HG02973 (cell line): Measurements from ENCODE around the gene KCTD16.

ENCODE experiments used
- ATAC-seq: cut with Tn5 transposase; IDR thresholded peaks from one replicate; pipeline ENCODE4 v1.9.1; 2021; ENCODE audit warnings: moderate library complexity; ENCODE audit not compliant: unreplicated experiment

KCTD16 gene

DNA sequence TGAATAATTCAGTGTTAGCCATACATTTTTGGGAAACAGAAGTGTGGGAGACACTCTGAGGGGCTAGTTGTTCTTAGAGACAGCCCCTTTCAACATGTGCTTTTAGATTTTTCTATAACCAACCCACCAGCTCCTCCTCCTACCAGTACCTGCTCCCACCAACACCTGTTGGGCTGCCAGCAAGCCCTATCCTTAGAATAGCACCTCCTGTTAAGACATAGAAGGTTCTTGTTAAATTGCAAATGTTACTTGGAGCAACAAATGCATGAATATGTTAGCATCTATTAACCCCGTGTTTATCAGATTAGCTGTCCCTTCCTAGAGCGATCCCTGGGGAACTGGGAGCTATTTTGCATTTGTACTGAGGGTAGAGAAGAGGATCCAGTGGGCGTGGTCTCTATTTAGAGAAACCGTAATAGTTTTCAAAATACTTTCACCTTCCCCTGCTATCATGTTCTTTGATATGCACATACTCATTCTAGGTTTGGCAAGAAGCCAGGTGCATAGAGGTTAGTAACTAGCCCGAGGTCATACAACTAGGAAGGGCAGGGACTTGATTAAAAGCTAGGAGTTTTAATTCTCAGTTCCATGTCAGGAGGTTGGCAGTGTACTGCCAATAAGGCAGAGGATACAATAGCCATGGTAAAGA lies 334.4 kb downstream of the KCTD16 start:
- ATAC-seq = no peak

DNA sequence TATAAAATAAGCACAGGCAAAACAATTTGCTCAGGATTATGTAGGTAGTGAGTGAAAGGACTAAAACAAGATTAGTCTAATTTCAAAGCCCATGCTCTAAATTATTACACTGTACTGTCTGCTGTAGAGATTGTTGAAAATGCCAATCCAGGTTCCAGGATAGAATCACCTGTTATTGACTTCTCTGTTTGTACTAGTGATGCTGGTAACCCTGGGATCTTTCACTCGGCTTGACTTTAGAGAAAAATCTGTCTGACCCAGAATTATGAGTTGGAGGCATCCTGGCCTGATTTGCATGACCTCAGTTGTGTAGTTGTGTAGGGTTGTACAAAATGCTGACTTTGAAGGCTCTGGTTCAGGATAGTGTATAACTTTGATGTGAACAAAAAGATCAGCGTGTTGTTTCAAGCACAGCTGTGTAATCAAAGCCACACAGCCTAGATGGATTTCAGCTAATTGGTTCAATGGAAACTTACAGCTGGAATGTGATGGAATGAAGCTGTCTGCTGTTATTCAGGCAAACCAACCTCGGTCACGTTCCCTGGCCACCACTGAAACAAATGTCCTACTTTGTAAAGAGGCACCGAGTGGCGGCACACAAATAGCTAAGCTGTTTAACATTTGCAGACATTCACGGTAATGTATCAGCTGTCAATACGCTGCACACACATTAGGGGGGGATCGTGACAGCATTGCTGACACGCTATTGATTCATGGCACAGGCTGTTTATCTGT lies 340.3 kb downstream of the KCTD16 start:
- no peak for ATAC-seq

- no peak for ATAC-seq
These were observed 341.0 kb downstream of the KCTD16 start for GRCh38 chr5:144511580-144512072.

- ATAC-seq = no peak
These were observed 352.0 kb downstream of the KCTD16 start for GRCh38 chr5:144522698-144523097.

DNA sequence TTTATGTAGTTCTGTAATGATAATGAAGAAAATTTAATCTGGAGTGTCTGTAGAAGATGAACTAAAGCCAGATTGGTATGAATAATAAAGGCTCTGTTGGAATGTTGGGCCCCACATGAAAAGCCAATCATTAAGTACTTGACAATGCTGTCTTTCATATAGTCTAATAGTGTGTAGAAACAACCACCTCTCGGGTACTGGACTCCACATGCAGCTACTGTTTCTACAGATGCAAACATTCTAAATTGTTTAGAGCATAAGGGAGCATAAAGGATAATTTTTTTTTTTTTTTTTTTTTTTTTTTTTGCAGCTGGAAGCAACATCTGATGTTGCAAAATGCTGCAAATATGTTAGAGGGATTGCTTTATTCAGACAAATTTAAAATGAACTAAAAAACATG lies 354.3 kb downstream of the KCTD16 start:
- no peak for ATAC-seq

GRCh38 chr5:144531188-144531587 lies 360.5 kb downstream of the KCTD16 start:
- ATAC-seq = no peak
